OCI-LY7 (cell line): Measurements from ENCODE around the gene GNAT3. TPM values are rescaled to one million over a fixed set of nuclear protein-coding genes. Genes with fewer than 3 reads are reported as not detected.

Experiments
- Bru-seq: library from RNA; stranded (reverse); fragments of 400-500 nt; gene quantifications from one replicate; lab custom pipeline; 2021; lab: Mats Ljungman, UMichigan
- BruChase-seq, 2 experiments: library from RNA; stranded (reverse); fragments of 400-500 nt; gene quantifications; one replicate each; lab custom pipeline; 2021; lab: Mats Ljungman, UMichigan
- BruUV-seq: library from RNA; stranded (reverse); fragments of 400-500 nt; replicated peaks from 2 replicates; lab custom pipeline; 2021; lab: Mats Ljungman, UMichigan
- CTCF ChIA-PET: fragments of 300-600 bp; sonication (Branson Sonifier 250); formaldehyde crosslinking; loops from one replicate; lab custom pipeline; 2022; ENCODE audit warnings: antibody characterized with exemption; ENCODE audit not compliant: unreplicated experiment; lab: Charles Lee
- POLR2A ChIA-PET: fragments of 300-600 bp; sonication (Branson Sonifier 250); formaldehyde crosslinking; loops from one replicate; lab custom pipeline; 2022; ENCODE audit warnings: antibody characterized with exemption; lab: Charles Lee
- DNase-seq: peaks from one replicate; pipeline ENCODE4 v3.0.0-alpha.2; 2015; ENCODE audit warnings: low spot score
- H2AFZ ChIP-seq: fragments of 200-600 bp; sonication (generic), shearing (Covaris generic); 2 replicates; pipeline ENCODE4 v1.6.1; 2014; ENCODE audit warnings: mild to moderate bottlenecking, antibody characterized with exemption, low read length, moderate library complexity
- H3K27ac ChIP-seq: fragments of 200-600 bp; sonication (generic); 2 replicates; pipeline ENCODE4 v1.5.1; 2014; ENCODE audit warnings: mixed run types, low read depth, mild to moderate bottlenecking, moderate library complexity, low read length, inconsistent platforms; ENCODE audit not compliant: poor library complexity, severe bottlenecking
- H3K36me3 ChIP-seq: fragments of 200-600 bp; sonication (generic); 2 replicates; pipeline ENCODE4 v1.6.1; 2014; ENCODE audit warnings: mild to moderate bottlenecking, antibody characterized with exemption, low read length, moderate library complexity, mixed read lengths; ENCODE audit not compliant: insufficient read depth
- H3K4me1 ChIP-seq: fragments of 200-600 bp; sonication (generic); 2 replicates; pipeline ENCODE4 v1.5.1; 2014; ENCODE audit warnings: mild to moderate bottlenecking, low read length; ENCODE audit not compliant: insufficient read depth, poor library complexity, severe bottlenecking
- H3K4me2 ChIP-seq: fragments of 200-600 bp; sonication (generic); 2 replicates; pipeline ENCODE4 v1.6.1; 2014; ENCODE audit warnings: mild to moderate bottlenecking, low read length
- H3K4me3 ChIP-seq: fragments of 200-600 bp; sonication (generic); 2 replicates; pipeline ENCODE4 v1.5.1; 2014; ENCODE audit warnings: mild to moderate bottlenecking, low read depth, low read length; ENCODE audit not compliant: poor library complexity, severe bottlenecking
- H3K79me2 ChIP-seq: fragments of 200-600 bp; sonication (generic); 2 replicates; pipeline ENCODE4 v1.6.1; 2016; ENCODE audit warnings: low read depth, mild to moderate bottlenecking, low read length, moderate library complexity, mixed read lengths; ENCODE audit not compliant: insufficient read depth
- H3K9me2 ChIP-seq: fragments of 200-600 bp; sonication (generic); 2 replicates; pipeline ENCODE4 v1.6.1; 2016; ENCODE audit warnings: mild to moderate bottlenecking, low read length, mixed read lengths; ENCODE audit not compliant: insufficient read depth
- H3K9me3 ChIP-seq: fragments of 200-600 bp; sonication (generic); 2 replicates; pipeline ENCODE4 v1.6.1; 2014; ENCODE audit warnings: mild to moderate bottlenecking, mixed run types, low read length, mixed read lengths
- H4K20me1 ChIP-seq: fragments of 200-600 bp; sonication (generic); 2 replicates; pipeline ENCODE4 v1.6.1; 2014; ENCODE audit warnings: mild to moderate bottlenecking, antibody characterized with exemption, low read length, moderate library complexity, mixed read lengths; ENCODE audit not compliant: insufficient read depth
- CTCF ChIP-seq: fragments of 200-600 bp; sonication (generic); conservative IDR thresholded peaks from 2 replicates; pipeline ENCODE4 v1.5.1; 2014; ENCODE audit warnings: mild to moderate bottlenecking, antibody characterized with exemption, low read length, moderate library complexity, mixed read lengths
- EZH2phosphoT487 ChIP-seq: fragments of 200-600 bp; sonication (generic); IDR thresholded peaks from 2 replicates; pipeline ENCODE4 v1.6.1; 2018; ENCODE audit warnings: low read depth, borderline replicate concordance, mild to moderate bottlenecking, mixed run types, antibody characterized with exemption, low read length, moderate library complexity, mixed read lengths
- intact Hi-C: fragments of 100-400 bp; cut with micrococcal nuclease; formaldehyde crosslinking; loops from one replicate; pipeline ENCODE4 v1.10.0; 2022; ENCODE audit not compliant: unreplicated experiment
- long read RNA-seq: library from polyadenylated mRNA; stranded (forward); transcript quantifications from one replicate; pipeline ENCODE4 v2.0.0, GENCODE V29; 2022
- total RNA-seq, 2 experiments: library from RNA; depleted of rRNA in 1 of 2; stranded (reverse); fragments of >200 nt in 1 of 2; shearing (Covaris generic) in 1 of 2; gene quantifications; 2 replicates each; pipeline ENCODE4 v1.2.3, GENCODE V29; 2014 to 2022

Gene GNAT3
- total RNA-seq (2014; rRNA removed; shearing (Covaris generic)) (not detected in 2 replicates), total RNA-seq (2022) (not detected in 2 replicates), Bru-seq, nascent RNA (not detected), BruChase-seq, experiment 1, labeled RNA remaining after a 6-hour chase (not detected), BruChase-seq, experiment 2, labeled RNA remaining after a 2-hour chase (not detected)
- long read RNA-seq: 0 reads

DNA sequence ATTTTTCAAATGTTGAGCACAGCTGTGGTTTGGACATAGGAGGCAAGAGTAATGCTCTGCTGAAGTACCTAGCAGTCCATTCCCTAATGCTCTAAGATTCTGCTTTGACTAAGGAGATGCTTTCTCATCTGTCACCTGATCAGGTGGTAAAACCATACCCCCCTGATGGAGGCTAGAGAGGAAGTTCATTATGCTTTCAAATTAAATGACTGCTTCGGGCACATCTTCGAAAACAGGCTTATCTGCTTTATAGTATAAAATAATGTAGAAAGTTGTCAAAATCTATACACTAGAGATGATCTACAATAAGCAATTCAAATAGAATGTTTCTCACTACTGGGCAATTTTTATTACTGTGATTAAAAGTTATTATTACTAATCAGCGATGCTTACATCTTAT lies at the start of gene GNAT3:
Gene GNAT3 (minus strand): TSS at position 101 of the 400 bp plus-strand sequence. CDS start 138 bp downstream, outside the sequence.
- H4K20me1 ChIP-seq: no peaks in the 10 kb centered on the region
- ChIA-PET CTCF (no interaction called here), POLR2A (interaction anchor here (0.7 kb wide), 1 partner anchor 100 kb away, joined by 3 read pairs; no protein-coding TSS in a partner anchor)
- TF ChIP-seq CTCF: no peak
- TF ChIP-seq EZH2phosphoT487: no peak
- no peaks in the 10 kb centered on the region for H3K36me3 ChIP-seq
- no peak within 1 kb of the TSS for H3K4me3 ChIP-seq
- no peak for DNase-seq
- H3K27ac ChIP-seq: no peak within 1 kb of the TSS
- H3K4me1 ChIP-seq: no peaks in the 10 kb centered on the region
- no peaks in the 10 kb centered on the region for H3K9me3 ChIP-seq
- H3K4me2 ChIP-seq: no peak within 1 kb of the TSS
- no peak within 1 kb of the TSS for H2AFZ ChIP-seq
- no TSS peak for BruUV-seq
- H3K79me2 ChIP-seq: no peaks in the 10 kb centered on the region
- intact Hi-C loops: no loop called here
- H3K9me2 ChIP-seq: no peaks in the 10 kb centered on the region

DNA sequence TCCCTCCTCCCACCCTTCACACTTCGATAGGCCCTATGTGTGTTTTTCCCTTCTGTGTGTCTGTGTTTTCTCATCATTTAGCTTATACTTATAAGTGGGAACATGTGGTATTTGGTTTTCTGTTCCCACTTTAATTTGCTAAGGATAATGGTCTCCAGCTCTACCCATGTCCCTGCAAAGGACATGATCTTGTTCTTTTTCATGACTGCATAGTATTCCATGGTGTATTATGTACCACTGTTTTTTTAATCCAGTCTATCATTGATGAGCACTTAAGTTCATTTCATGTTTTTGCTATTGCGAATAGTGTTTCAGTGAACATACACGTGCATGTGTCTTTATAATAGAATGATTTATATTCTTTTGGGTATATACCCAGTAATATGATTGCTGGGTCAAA lies 46.3 kb upstream of the GNAT3 start:
- TF ChIP-seq CTCF (no peak), EZH2phosphoT487 (no peak)
- Histone ChIP-seq H2AFZ (no peak overlapping the region), H4K20me1 (no peaks in the 10 kb centered on the region), H3K4me1 (no peaks in the 10 kb centered on the region), H3K27ac (no peak overlapping the region), H3K36me3 (no peaks in the 10 kb centered on the region), H3K4me2 (no peak overlapping the region), H3K79me2 (no peaks in the 10 kb centered on the region), H3K9me2 (no peaks in the 10 kb centered on the region), H3K4me3 (no peak overlapping the region), H3K9me3 (no peaks in the 10 kb centered on the region)
- no peak for DNase-seq
- intact Hi-C loops: no loop called here
- no TSS peak for BruUV-seq
- ChIA-PET POLR2A (no interaction called here), CTCF (no interaction called here)

DNA sequence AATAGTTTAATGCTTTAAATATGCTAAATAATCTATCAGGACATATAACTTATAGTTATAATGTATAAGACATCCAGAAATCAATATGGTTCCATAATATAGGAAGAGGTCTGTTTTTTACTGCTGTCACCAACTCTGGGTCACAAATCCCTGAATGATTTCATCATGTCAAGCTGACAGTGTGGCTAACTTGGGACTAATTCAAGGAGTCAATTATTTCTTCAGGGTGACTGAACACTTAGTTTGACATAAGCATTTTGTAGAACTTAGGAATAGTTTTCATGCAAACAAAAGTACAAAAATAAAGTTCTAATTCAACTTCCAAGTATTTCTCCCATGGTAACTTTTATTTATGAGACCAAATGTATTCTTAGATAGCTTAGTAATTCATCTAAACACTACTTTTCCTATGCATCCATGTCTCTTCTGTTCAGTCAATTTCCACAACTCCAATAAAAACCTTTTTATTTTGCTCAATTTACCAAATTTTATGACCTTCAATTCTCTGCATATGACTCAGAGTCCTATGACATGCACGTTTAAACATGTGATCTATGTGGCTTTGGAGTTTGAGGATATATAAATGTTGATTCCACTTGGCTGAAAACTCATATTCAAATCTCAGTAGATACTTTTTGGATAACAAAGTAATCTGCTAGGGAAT lies 40.3 kb upstream of the GNAT3 start:
- POLR2A ChIA-PET: interaction anchor here (0.7 kb wide), 1 partner anchor 11 kb away, joined by 3 read pairs; no protein-coding TSS in a partner anchor
- Histone ChIP-seq H3K27ac (no peak overlapping the region), H3K4me1 (no peaks in the 10 kb centered on the region), H3K79me2 (no peaks in the 10 kb centered on the region), H3K4me2 (no peak overlapping the region), H4K20me1 (no peaks in the 10 kb centered on the region), H3K9me2 (no peaks in the 10 kb centered on the region), H3K4me3 (no peak overlapping the region), H3K36me3 (no peaks in the 10 kb centered on the region), H3K9me3 (no peaks in the 10 kb centered on the region), H2AFZ (no peak overlapping the region)
- BruUV-seq: no TSS peak
- CTCF ChIA-PET: no interaction called here
- no peak for DNase-seq
- TF ChIP-seq EZH2phosphoT487: no peak
- no peak for TF ChIP-seq CTCF
- intact Hi-C loops: no loop called here
